ENCODE measurements around the gene NEK11. TPM values are rescaled to one million over a fixed set of nuclear protein-coding genes. Genes with fewer than 3 reads are reported as not detected.

Gene NEK11
- polyA plus RNA-seq, 3 donors = 0.31 to 0.56 (median 0.43) TPM

DNA sequence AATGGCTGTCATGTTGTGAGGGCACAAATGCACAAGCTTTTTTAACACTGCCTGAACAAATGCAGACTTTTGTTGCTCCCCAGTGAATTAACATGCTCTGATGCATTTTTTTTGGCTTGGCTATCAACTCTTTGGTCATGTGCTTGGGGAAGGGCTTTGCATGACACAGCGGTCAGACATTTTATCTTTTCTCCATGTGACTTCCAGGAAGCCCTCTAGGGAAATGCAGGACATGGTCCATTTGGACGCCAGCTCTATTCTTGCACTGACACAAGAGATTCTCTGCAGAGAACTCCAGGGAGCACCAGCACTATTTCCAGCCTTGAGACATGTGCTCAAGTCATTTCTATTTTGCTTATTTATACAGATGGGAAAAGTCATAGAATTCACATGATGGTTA, 46.2 kb downstream of the NEK11 start:
- 88% methylated on average over 1 of the region's 2 CpGs for WGBS (ENCODE audit: insufficient coverage)
- H3K4me3 Mint-ChIP-seq = no peak overlapping the region
- H3K36me3 ChIP-seq (replicated peaks in 1 of 2; ENCODE audit: control insufficient read depth in 1 of 2, insufficient read depth in 2 of 2, low read length in 2 of 2) = no peaks in the 10 kb centered on the region
- H2AFZ ChIP-seq (ENCODE audit: insufficient read depth, low read depth, low read length, poor library complexity, severe bottlenecking) = no peak overlapping the region
- no peaks in the 10 kb centered on the region for H3K9me3 ChIP-seq (replicated peaks in 1 of 2; ENCODE audit: control insufficient read depth in 1 of 2, insufficient read depth in 1 of 2, low read length in 2 of 2)
- H3K36me3 Mint-ChIP-seq = no peaks in the 10 kb centered on the region
- intact Hi-C loops (cut with micrococcal nuclease) = no loop called here
- no peaks in the 10 kb centered on the region for H3K79me2 ChIP-seq (ENCODE audit: insufficient read depth, low read length)
- peaks cover 0 to 3% (median 0%) of the 10 kb centered on the region in 3 donors for H3K27me3 Mint-ChIP-seq (ENCODE audit: low read depth in 3 of 3)
- no peak overlapping the region for H3K4me3 ChIP-seq (replicated peaks in 1 of 3; ENCODE audit: low read depth in 2 of 3, low read length in 3 of 3)
- DNase-seq = no peak
- H3K27me3 ChIP-seq (ENCODE audit: control insufficient read depth in 2 of 2, insufficient read depth in 2 of 2, low read length in 2 of 2) = no peaks in the 10 kb centered on the region
- no peaks in the 10 kb centered on the region for H3K9me3 Mint-ChIP-seq
- H3K9ac ChIP-seq (ENCODE audit: insufficient read depth, low read length, poor library complexity, severe bottlenecking) = no peak overlapping the region
- H4K20me1 ChIP-seq (ENCODE audit: insufficient read depth, low read length) = no peaks in the 10 kb centered on the region
- TF ChIP-seq, protein P1, sequence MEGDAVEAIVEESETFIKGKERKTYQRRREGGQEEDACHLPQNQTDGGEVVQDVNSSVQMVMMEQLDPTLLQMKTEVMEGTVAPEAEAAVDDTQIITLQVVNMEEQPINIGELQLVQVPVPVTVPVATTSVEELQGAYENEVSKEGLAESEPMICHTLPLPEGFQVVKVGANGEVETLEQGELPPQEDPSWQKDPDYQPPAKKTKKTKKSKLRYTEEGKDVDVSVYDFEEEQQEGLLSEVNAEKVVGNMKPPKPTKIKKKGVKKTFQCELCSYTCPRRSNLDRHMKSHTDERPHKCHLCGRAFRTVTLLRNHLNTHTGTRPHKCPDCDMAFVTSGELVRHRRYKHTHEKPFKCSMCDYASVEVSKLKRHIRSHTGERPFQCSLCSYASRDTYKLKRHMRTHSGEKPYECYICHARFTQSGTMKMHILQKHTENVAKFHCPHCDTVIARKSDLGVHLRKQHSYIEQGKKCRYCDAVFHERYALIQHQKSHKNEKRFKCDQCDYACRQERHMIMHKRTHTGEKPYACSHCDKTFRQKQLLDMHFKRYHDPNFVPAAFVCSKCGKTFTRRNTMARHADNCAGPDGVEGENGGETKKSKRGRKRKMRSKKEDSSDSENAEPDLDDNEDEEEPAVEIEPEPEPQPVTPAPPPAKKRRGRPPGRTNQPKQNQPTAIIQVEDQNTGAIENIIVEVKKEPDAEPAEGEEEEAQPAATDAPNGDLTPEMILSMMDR (IDR thresholded peaks at IDR 0.05) = no peak
- no peak overlapping the region for H3K27ac Mint-ChIP-seq
- H3K27ac ChIP-seq (ENCODE audit: low read depth in 1 of 2, low read length in 2 of 2) = no peak overlapping the region
- H3K4me2 ChIP-seq (replicated peaks; ENCODE audit: extremely low read depth, low read length, poor library complexity, severe bottlenecking) = no peak overlapping the region
- H3K4me1 ChIP-seq (ENCODE audit: control insufficient read depth in 1 of 2, insufficient read depth in 2 of 2, low read length in 2 of 2) = no peaks in the 10 kb centered on the region
- H3K4me1 Mint-ChIP-seq = peaks cover 8% of the 10 kb centered on the region

DNA sequence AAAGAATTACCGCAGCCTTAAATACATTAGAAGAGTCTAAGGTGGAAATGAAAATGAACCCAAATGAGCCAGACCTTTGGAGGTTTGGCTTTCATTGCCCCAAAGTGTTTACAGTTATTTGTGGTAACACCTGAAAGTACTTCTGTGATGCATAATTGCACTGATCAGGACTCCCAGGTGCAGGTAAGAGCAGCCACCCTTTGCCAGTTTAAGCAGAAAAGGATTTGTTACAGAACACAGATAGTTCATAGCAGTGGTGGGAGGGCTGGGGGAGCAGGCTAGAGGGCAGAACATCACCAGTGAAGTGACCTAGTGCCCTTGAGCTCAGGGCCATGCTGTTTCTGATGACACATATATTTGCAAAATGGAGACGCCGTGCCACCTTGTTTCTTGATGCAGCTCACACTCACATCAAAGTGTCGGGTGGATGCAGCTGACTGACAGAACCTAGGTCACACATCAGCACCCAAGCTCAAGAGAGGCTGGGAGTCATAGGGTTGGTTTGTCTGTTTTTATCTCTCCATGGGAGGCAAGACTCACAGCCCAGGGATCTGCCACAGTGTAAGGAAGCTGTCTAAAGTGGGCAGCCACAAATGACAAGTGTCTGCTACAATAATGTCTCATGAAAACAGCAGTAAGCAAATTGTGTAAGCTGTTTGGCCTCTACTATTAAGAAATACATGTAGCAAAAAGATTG, 49.1 kb downstream of the NEK11 start:
- intact Hi-C loops (cut with micrococcal nuclease) = no loop called here
- Histone ChIP-seq H3K27me3 (ENCODE audit: control insufficient read depth in 2 of 2, insufficient read depth in 2 of 2, low read length in 2 of 2) (no peaks in the 10 kb centered on the region), H3K4me1 (ENCODE audit: control insufficient read depth in 1 of 2, insufficient read depth in 2 of 2, low read length in 2 of 2) (no peaks in the 10 kb centered on the region), H3K27ac (ENCODE audit: low read depth in 1 of 2, low read length in 2 of 2) (no peak overlapping the region), H2AFZ (ENCODE audit: insufficient read depth, low read depth, low read length, poor library complexity, severe bottlenecking) (no peak overlapping the region), H3K79me2 (ENCODE audit: insufficient read depth, low read length) (no peaks in the 10 kb centered on the region), H3K9ac (ENCODE audit: insufficient read depth, low read length, poor library complexity, severe bottlenecking) (no peak overlapping the region), H3K4me2 (replicated peaks; ENCODE audit: extremely low read depth, low read length, poor library complexity, severe bottlenecking) (no peak overlapping the region), H4K20me1 (ENCODE audit: insufficient read depth, low read length) (no peaks in the 10 kb centered on the region), H3K4me3 (replicated peaks in 1 of 3; ENCODE audit: low read depth in 2 of 3, low read length in 3 of 3) (no peak overlapping the region), H3K36me3 (replicated peaks in 1 of 2; ENCODE audit: control insufficient read depth in 1 of 2, insufficient read depth in 2 of 2, low read length in 2 of 2) (no peaks in the 10 kb centered on the region), H3K9me3 (replicated peaks in 1 of 2; ENCODE audit: control insufficient read depth in 1 of 2, insufficient read depth in 1 of 2, low read length in 2 of 2) (no peaks in the 10 kb centered on the region)
- H3K36me3 Mint-ChIP-seq = no peaks in the 10 kb centered on the region
- no peaks in the 10 kb centered on the region for H3K9me3 Mint-ChIP-seq
- H3K27me3 Mint-ChIP-seq (ENCODE audit: low read depth in 3 of 3) = peaks cover 0 to 3% (median 0%) of the 10 kb centered on the region in 3 donors
- peaks cover 8% of the 10 kb centered on the region for H3K4me1 Mint-ChIP-seq
- DNase-seq = no peak
- TF ChIP-seq, protein P1 (IDR thresholded peaks at IDR 0.05) = no peak
- no peak overlapping the region for H3K27ac Mint-ChIP-seq
- no peak overlapping the region for H3K4me3 Mint-ChIP-seq
- WGBS (ENCODE audit: insufficient coverage) = no CpG with 5 or more reads among the region's 4 CpGs
